ENCODE measurements around the gene AVEN.

AVEN gene

DNA sequence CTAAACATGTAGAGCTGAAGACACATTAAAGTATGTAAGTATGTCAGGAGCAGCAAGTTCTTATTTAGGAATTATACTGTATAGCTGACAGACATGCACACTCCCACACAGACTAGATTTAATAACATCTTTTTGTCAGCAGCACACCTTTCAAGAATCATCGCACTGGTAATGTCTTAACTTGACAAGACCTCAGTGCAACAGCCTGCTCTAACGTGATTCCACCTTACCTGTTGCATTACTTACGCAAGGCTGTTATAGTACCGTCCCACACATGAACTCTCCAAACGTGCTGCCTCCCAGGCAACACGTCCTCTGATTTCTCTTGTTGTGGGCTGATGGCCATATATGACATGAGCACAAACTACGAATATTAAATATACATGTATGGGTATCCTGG, 58.8 kb downstream of the AVEN start:
- no peak for DNase-seq

DNA sequence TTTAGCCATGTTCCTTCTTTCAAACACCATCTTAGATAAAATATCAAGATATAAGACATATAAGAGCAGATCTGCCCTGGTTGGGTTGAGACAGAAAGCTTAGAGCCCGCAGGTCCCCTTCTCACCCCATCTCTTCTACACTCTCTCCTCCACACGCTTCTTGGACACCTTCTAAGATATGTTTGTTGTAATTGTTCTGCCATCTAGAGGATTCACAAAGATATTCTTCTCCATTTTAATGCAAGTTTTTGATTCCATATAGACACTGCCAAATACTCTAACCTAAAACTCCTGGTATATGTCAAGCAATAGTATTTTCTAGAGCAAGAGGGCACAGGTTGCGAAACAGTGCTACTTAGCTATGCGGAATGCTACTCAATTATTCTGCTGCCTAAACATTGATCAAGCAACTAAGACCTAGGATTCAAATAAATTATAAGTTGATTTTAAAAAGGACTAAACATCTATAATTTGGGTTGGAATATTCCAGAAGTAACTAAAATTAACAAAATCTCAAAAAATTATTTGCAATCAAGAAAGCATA, 63.9 kb downstream of the AVEN start:
- DNase-seq = no peak

DNA sequence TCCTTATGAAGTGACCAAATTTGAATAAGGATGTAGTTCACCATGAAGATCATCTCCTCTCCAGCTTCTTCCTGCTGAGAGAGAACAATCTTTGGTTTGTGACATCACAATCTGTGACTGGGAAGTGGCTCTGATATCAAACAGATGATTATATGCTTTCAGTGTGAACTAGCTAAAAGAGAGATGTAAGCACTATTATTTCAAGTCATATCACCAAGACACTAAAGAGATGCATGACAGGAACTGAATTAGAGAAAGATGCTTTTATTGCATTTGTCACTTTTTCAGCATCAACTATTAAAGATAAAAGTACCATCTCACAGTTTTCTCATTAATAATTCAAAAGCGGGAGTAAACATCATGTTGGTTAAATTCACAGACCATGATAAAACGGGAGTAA, 67.2 kb downstream of the AVEN start:
- DNase-seq = no peak

GRCh38 chr15:33968821-33969220, 70.2 kb downstream of the AVEN start:
- DNase-seq = no peak

GRCh38 chr15:33968224-33968623, 70.8 kb downstream of the AVEN start, which contains the start of gene CHRM5:
Gene CHRM5 (plus strand): TSS chr15:33968497. CDS start chr15:34062718, 94,221 bp downstream.
- no peak for DNase-seq

DNA sequence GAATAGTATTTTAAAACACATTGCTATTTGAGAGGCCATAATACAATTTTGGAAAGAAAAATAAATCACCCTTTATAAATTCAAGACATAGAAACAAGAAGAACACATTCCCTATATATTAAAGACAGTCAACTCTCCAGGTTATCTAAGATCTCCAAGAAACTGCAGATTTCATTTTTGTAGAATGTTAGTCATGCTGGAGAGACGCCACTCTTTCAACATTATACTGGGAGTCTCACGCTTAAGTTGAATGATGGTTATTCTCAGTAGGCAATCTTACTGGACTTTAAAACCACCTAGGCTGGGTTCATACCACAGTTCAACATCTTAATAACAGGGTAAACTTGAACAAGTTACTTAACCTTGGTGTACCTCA, 74.4 kb downstream of the AVEN start:
- no peak for DNase-seq

DNA sequence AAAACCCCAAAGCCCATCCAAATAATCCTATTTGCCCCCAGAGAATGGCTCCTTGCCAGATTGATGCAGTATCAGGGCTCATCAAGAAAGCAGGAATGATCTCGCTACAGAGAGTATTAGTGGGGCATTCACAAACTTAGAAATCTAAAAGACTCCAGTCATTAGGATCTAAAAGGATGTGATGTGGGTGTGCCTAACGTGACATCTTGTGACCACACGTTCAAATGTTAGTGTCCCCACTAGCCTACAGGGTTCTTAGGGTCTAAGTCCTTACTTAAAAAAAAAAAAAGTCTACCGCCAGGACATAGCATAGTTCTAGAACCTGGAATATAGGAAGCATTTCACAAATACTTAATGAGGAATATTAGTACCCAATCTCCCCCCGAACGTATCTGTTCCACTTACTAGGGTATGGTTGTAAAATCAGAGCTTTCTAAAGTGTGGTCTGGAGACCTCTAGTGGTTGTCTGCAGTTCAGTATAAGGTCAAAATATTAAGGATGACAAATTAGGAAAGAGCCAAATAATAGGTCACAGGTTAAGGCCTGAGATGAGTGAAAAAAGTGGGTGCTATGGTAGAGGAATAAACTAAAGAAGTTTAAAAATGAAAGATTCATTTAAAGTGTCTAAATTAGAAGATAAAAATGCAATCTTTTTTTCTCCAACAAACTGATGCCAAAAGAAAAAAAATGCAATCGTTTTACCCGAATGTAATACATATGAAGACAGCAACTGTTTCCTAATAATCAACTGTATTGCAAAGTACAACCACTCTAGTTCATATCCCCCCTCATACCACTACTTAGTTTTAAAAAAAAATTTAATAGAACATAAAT, 75.0 kb downstream of the AVEN start:
- DNase-seq = peak; percentile 1

DNA sequence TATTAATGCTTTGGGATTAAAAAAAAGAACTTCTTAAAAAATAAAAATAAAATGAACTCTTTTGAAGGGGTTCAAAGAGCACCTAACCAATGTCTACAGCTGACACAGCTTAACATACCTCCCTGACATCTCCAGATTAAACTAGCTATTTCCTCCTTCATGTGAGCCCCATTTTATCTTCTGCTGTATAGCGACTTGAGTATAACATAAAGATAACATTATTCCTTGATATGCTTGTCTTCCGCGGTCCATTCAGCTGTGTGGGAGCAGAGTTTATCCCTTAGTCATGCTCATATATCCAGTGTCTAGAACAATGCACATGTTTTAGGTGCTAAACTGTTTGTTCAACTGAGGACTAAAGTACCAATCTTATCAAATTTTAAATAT, 78.5 kb downstream of the AVEN start:
- no peak for DNase-seq

DNA sequence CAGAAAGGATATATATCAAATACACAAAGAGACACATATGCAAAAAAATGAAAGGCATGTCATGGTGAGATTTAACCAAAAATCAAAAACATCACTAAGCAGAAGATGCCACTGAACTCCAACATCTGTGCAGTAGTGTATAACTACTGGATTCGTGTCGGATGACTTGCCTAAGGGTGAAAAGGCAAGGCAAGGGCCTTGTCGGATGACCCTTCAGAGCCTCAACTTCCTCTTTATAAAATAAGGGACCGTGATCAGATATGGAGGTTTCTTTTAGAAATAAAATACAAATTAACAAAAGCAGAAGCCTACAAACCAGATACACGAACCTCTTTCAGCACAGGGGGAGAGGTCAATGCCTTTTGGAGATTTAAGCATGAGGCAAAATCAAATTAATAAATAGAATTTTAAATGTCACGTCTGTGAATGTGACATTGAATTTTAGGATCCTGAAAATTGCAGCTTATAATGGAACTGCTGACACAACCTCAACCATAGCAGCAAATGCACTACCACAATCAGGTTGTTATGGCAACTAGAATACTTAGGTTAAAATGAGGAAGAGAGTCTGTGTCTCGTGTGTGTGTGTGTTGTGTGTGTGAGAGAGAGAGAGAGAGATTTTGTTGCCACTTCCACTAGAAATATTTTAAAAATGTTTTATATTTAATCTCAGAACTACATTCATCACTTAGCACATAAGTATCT, 79.0 kb downstream of the AVEN start:
- DNase-seq = no peak

GRCh38 chr15:33956397-33956796, 82.6 kb downstream of the AVEN start:
- no peak for DNase-seq

- DNase-seq = no peak
These were observed 83.1 kb downstream of the AVEN start for GRCh38 chr15:33955945-33956344.

DNA sequence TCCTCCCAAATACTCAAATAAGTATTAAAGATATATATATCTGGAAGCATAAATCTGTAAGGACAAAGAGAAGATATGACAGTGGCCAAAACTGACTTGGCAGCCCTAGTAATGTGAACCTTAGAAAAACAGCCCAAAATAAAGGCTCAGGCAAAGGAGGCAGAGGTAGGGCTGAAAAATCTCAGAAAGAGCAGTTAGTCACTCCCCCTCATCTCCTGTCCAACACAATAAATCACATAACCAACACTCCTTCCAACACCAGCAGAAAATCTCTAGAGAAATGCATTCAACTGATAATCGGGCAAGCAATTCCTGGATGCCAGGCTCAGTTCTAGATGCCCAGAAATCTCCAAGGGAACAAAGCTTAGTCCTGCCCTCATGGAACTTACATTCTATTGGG, 92.9 kb downstream of the AVEN start:
- no peak for DNase-seq

GRCh38 chr15:33941279-33942063, 97.5 kb downstream of the AVEN start:
- DNase-seq = peak; percentile 59

GRCh38 chr15:33934921-33935320, 104.1 kb downstream of the AVEN start:
- no peak for DNase-seq

DNA sequence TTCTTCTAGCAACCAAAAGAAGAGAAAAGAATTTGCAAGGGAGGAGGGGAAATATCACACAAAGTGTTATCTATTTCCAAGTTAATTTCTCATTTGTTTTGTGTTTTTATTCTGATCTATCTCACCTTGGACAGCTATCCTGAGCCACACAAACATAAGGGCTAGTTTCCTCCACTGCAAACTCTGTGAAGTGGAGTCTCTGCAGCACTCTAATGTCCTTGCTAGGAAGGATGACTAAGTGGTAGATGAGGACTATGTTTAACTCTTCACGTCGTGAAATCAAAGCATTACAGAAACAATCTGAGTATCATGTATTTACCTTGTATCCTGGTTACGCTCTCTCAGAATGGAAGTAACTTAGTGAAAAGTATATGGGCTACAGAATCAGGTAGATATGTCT, 104.6 kb downstream of the AVEN start:
- peak; percentile 37 for DNase-seq

GRCh38 chr15:33932734-33933133, 106.3 kb downstream of the AVEN start:
- DNase-seq = no peak

- no peak for DNase-seq
These were observed 112.7 kb downstream of the AVEN start for GRCh38 chr15:33926260-33926659.

DNA sequence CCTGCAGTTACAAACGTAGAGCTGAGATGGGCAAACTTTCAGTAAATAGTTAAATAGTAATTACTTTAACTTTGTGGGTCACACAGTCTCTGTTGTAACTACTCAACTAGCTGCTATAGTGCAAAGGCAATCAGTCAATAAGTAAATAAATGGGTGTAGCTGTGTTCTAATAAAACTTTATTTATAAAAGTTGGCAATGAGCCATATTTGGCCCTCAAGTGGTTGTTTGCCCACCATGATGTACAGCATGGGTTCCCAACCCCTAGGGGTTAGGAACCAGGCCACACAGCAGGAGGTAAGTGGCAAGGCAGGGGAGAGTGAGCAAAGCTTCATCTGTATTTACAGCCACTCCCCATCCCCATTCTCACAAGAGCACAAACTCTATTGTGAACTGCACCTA, 115.6 kb downstream of the AVEN start:
- DNase-seq = no peak

GRCh38 chr15:33915571-33916407, 123.2 kb downstream of the AVEN start:
- DNase-seq = no peak

DNA sequence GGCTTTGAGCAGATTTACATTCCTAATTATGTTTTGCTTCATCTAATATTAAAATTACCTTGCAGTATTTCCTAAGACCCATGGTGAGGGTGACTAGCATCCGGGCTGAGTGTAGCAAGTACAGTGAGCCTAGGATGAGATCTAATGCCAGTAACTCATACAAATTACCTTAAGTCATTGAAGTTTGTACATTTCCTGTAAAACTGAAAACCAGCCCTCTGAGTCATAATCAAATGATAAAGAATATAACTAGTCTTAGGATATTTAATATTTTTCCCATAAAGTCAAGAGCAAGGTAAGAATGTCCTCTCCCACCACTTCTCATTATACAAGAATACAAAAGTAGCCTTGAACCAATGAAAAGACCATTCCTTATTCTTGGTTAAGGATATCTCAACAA, 125.5 kb downstream of the AVEN start:
- DNase-seq = no peak

GRCh38 chr15:33912326-33912725, 126.7 kb downstream of the AVEN start:
- no peak for DNase-seq

DNA sequence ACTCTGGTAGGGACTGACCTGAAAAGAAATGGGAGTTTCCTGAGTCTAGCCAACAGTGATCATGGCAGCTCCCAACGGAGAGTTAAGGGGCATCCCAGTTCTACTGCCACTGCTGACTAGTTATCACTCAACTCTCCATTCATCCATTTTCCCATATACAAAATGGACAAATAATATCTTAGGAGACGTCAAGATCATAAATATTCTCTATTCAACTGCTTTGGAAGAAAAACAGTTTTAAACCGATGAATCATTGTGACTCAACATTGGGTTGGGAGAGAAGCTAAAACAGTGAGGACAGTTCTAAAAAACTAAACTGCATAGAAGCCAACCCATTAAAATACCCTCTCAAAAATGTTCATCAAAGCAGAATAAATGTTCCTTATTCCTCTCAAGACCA, 128.3 kb downstream of the AVEN start:
- DNase-seq = no peak

Data from DMS79 (cell line).